ENCODE measurements around the gene RDH16.

RDH16 gene

GRCh38 chr12:56957229-56958052 is at the start of gene RDH16:
TSS of gene RDH16 (minus strand) at chr12:56957608. CDS start at chr12:56957462, 146 bp downstream.
- no peak for DNase-seq

- DNase-seq: no peak
Measured at GRCh38 chr12:57006809-57007475, 49.5 kb upstream of the RDH16 start.

- DNase-seq: no peak
Measured at GRCh38 chr12:57005980-57006808, 48.8 kb upstream of the RDH16 start, which contains the start of gene ZBTB39. TSS of gene ZBTB39 (minus strand) at chr12:57006546. CDS start at chr12:57004917, 1,629 bp downstream.

- no peak for DNase-seq
Measured at GRCh38 chr12:57004651-57005050, 47.2 kb upstream of the RDH16 start.

- no peak for DNase-seq
Measured at GRCh38 chr12:57003395-57003794, 46.0 kb upstream of the RDH16 start.

GRCh38 chr12:57001448-57001906 is 44.1 kb upstream of the RDH16 start:
- no peak for DNase-seq

GRCh38 chr12:57000393-57000792 is 43.0 kb upstream of the RDH16 start:
- DNase-seq: no peak

- DNase-seq: no peak
Measured at GRCh38 chr12:56999456-56999855, 42.0 kb upstream of the RDH16 start.

GRCh38 chr12:56998981-56999380 is 41.6 kb upstream of the RDH16 start:
- no peak for DNase-seq

- no peak for DNase-seq
Measured at GRCh38 chr12:56998316-56998715, 40.9 kb upstream of the RDH16 start.

- DNase-seq: no peak
Measured at GRCh38 chr12:56996793-56997545, 39.6 kb upstream of the RDH16 start.

- DNase-seq: no peak
Measured at GRCh38 chr12:56995930-56996496, 38.6 kb upstream of the RDH16 start.

GRCh38 chr12:56995201-56995929 is 38.0 kb upstream of the RDH16 start:
- DNase-seq: no peak

- no peak for DNase-seq
Measured at GRCh38 chr12:56994231-56994746, 36.9 kb upstream of the RDH16 start.

GRCh38 chr12:56993346-56993745 is 35.9 kb upstream of the RDH16 start:
- DNase-seq: no peak

- DNase-seq: no peak
Measured at GRCh38 chr12:56991319-56992246, 34.2 kb upstream of the RDH16 start.

GRCh38 chr12:56990648-56991318 is 33.4 kb upstream of the RDH16 start:
- DNase-seq: no peak

GRCh38 chr12:56989861-56990610 is 32.6 kb upstream of the RDH16 start:
- no peak for DNase-seq

Data from NCI-H446 treated with DMSO at 0.1 percent for 48 hours (cell line).